GM12875 (cell line): ENCODE results near the gene RAD9A.

Experiments
- H3K4me3 ChIP-seq: one replicate; pipeline ENCODE4 v1.5.1; 2011; ENCODE audit warnings: low read depth, low read length, control low read depth
- CTCF ChIP-seq: IDR thresholded peaks from 2 replicates; pipeline ENCODE4 v1.5.1; 2011; ENCODE audit warnings: low read depth, mild to moderate bottlenecking, control low read depth, inconsistent platforms, low read length, moderate library complexity, borderline replicate concordance; ENCODE audit not compliant: insufficient read depth

The RAD9A gene

GRCh38 chr11:67433536-67434394 lies 42.0 kb downstream of the RAD9A start:
- peak overlapping the region; percentile 95 for H3K4me3 ChIP-seq
- no peak for TF ChIP-seq CTCF

GRCh38 chr11:67434395-67434881 lies 42.7 kb downstream of the RAD9A start:
- TF ChIP-seq CTCF: no peak

GRCh38 chr11:67435031-67435726 lies 43.4 kb downstream of the RAD9A start:
- no peak for TF ChIP-seq CTCF
- H3K4me3 ChIP-seq: peak overlapping the region; percentile 95

More at GRCh38 chr11:67434395-67434881, 42.7 kb downstream of the RAD9A start:
- H3K4me3 ChIP-seq: peak overlapping the region; percentile 95

- no peak for TF ChIP-seq CTCF
- peak overlapping the region; percentile 95 for H3K4me3 ChIP-seq
Measured at GRCh38 chr11:67435727-67436458, 44.1 kb downstream of the RAD9A start.

- TF ChIP-seq CTCF: no peak
- H3K4me3 ChIP-seq: peak overlapping the region; percentile 95
Measured at GRCh38 chr11:67436459-67437081, 44.8 kb downstream of the RAD9A start.

- peak within 1 kb of the TSS; percentile 95 for H3K4me3 ChIP-seq
- TF ChIP-seq CTCF: no peak
Measured at GRCh38 chr11:67437082-67437808, 45.5 kb downstream of the RAD9A start, which contains the start of gene PTPRCAP. TSS of gene PTPRCAP (minus strand) at chr11:67437682. CDS start at chr11:67437619, 63 bp downstream.
